GM12891 (cell line): ENCODE measurements around the gene F8.
"Not testable (repeated sequence)": the region's sequence is repeated elsewhere in the genome, so short reads cannot be mapped to it uniquely, and the experiment has no call there.

Experiments used
- POLR2A ChIP-seq: IDR thresholded peaks from 2 replicates; pipeline ENCODE4 v1.6.1; 2011; ENCODE audit warnings: low read depth, low read length, control low read depth
- POLR2AphosphoS5 ChIP-seq: IDR thresholded peaks from 2 replicates; pipeline ENCODE4 v1.6.1; 2011; ENCODE audit warnings: low read depth, low read length, control low read depth

DNA sequence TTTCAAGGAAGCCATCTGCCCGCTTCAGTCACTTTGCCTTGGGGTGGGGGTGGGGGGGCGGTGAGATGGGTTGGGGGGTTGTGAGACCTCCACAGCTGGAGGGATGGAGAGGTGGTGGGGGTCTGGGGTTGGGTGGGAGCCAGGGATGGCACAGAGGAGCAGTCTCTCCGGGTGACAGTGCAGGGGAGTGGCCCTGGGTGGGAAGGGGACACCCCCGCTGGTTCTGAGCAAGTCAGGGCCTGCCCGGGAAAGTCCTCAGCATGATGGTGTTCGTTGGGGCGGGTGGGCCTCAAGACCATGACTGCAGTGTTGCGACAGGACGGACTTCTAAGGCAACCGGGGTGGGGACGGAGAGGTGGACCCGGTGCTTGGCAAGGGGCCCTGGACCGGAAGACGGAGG lies 137.0 kb downstream of the F8 start:
- TF ChIP-seq POLR2A, POLR2AphosphoS5: not testable (repeated sequence)
